Ecto neural progenitor cell (in vitro differentiated cells): Measurements from ENCODE around the gene GPC5.

Experiments used
- DNase-seq: peaks from one replicate; pipeline ENCODE4 v3.0.0-alpha.2; 2018; ENCODE audit warnings: low spot score

Gene GPC5

GRCh38 chr13:91593456-91593855, 195.0 kb downstream of the GPC5 start:
- no peak for DNase-seq

DNA sequence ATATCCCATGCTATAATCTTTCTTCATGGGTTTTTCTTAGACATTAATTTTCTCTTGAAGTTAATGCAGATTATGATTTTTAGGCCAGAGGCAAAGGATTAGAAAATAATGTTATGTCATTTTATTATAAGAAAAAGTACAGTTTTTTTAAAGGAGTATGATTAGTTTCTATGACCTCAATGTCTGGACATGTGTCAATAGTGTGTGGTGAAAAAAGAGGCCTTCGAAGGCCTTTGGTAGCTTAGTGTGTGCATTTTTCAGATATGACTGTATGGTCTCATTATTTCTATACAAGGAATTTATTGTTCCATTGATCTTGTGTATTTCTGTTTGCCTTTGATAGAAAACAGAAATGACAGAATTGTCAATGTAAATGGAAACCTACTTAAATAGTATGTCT, 195.6 kb downstream of the GPC5 start:
- DNase-seq: no peak

GRCh38 chr13:91595677-91596076, 197.3 kb downstream of the GPC5 start:
- DNase-seq: no peak

- DNase-seq: no peak
Measured at GRCh38 chr13:91596842-91597241, 198.4 kb downstream of the GPC5 start.

DNA sequence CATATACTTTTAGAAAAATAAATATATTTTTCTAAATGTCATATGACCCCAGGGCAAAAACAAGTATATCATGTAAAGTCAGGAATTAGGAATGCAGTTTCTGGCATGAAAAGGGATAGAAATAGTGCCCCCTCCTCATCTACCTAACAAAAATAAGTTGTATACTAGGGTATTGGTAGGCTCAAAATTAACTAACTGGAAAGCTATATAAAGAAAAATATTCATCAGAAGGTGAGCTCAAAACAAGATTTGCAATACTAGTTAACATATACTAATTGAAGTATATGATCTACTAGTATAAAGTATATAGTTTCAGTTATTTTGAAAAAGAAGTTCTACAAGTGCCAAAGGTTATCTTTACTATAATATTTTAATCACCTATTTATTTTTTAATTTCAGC, 200.2 kb downstream of the GPC5 start:
- DNase-seq: no peak

GRCh38 chr13:91601273-91601672, 202.9 kb downstream of the GPC5 start:
- DNase-seq: no peak

- no peak for DNase-seq
Measured at GRCh38 chr13:91601807-91602206, 203.4 kb downstream of the GPC5 start.

DNA sequence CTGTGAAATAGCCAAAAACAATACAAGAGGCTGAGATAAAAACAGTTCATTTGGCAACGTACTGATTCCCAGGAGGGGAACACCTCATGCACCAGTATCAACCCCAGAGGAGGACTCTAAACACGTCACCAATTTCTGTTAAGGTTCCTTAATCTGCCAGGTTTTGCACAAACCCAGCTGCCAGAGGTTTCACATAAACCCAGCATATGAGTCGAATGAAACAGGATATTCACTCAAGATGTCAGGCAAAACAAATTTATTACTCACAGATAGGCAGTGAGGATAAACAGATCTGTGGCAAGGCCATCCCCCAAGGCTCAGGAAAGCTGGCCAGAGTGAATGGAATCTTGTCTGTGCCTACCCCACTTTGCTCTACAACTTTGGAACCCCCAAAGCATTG, 210.9 kb downstream of the GPC5 start:
- DNase-seq: no peak

DNA sequence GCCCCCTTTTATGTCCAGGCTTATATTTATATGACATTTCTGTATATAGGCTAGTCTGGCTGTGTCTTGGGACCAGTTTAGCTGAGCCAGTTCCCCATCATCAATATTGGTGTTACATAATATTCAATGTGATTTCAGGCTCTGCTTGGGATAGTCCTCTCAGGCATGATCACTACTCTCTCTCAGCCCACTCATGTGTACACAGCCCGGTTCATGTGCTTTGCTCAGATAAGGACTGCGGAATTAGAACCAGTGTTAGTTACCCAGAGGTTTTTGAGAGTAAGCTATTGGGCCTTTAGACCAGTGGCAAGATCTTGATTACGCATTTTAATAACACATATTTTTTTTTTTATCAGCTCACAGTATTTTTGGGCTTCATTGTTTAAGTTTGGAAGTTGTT, 219.9 kb downstream of the GPC5 start:
- DNase-seq: no peak

DNA sequence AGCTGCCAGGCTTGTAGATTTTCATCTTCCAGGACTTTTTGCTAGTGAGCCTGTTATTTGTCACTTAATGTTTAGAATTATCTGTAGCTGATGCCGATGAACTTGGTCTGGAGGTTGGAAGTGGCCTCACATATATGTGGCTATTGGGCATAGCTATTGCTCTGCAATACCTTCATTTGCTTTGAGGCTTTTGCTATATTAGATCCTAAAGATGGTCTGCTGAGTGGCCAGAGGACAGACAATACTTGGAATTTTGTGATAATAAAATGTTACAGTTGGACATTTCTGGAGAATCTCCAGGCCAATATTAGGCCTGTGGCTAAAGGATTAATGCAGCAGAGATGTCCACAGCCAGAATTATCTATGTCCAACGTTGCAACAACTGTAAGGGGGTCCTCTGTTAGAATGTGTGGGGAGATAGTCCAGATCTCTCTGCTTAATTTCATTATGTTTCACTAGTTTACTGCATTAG, 222.3 kb downstream of the GPC5 start:
- DNase-seq: no peak

DNA sequence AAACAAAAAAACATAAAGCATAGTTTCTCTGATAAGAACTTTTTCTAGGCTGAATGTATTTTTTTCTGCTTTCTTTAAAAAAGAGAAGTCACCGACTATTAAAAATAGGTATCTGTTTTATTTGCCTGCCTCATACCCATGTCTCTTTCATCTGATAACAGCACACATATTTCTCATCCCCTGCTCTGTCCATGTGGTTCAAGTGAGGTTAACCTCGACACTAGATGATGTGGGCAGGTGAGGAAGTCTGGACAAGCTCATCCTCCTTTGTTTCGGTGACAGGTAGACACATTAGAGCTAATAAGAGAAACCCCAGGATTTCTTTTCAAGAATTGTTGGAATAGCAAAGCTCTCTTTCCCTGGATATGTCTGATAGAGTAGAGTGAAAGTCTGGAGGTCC, 222.7 kb downstream of the GPC5 start:
- no peak for DNase-seq

DNA sequence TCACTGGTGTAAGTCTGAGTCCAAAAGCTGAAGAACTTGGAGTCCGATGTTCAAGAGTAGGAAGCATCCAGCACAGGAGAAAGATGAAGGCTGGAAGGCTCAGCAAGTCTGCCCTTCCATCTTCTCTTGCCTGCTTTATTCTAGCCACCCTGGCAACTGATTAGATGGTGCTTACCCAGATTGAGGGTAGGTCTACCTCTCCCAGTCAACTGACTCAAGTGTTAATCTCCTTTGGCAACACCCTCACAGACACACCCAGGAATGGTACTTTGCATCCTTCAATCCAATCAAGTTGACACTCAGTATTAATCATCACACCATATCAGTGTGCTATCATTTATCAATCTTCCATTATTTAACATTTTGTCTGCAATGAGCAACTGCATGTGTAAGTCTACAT, 223.5 kb downstream of the GPC5 start:
- DNase-seq: no peak

- DNase-seq: no peak
Measured at GRCh38 chr13:91622778-91623550, 224.5 kb downstream of the GPC5 start.

- DNase-seq: no peak
Measured at GRCh38 chr13:91627952-91628739, 229.7 kb downstream of the GPC5 start.

GRCh38 chr13:91630946-91631345, 232.5 kb downstream of the GPC5 start:
- DNase-seq: no peak

DNA sequence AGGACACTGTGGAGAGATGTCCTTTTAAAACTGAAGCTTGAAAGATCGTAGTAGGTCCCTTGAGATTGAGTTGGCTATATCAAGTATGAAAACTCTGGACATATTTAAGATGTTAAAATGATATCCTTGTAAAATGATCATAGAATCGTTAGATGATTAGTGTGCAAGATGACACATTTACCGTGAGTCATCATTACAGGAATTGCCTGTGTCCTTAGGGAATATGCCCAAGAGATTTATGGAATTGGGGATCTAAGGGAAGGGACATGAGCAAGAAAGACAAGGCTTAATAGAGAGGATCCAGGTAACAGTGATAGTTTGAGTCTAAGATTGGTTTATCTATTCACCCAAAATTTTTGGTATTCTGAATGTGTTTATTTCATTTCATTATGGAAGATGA, 233.7 kb downstream of the GPC5 start:
- DNase-seq: no peak

DNA sequence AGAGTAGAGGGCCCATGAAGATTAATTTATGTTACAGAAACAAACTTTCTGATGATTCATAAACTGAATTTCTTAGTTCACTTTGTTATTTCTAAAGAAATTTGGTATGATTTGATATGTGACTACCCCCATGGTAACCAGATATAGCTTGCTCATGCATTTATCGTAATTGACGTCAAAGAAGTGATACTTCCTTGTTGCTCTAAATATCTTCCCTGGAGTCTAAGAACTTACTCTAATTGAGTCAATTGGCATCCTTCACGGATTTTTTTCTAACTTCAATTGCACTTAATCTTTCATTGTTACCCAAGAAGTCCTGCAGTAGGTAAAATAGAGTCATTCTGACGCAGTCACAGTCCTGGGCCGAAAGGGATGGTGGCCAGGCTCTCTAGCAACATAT, 240.9 kb downstream of the GPC5 start:
- no peak for DNase-seq

GRCh38 chr13:91643394-91643793, 245.0 kb downstream of the GPC5 start:
- DNase-seq: no peak

GRCh38 chr13:91644806-91645205, 246.4 kb downstream of the GPC5 start:
- DNase-seq: no peak

- peak; percentile 55 for DNase-seq
Measured at GRCh38 chr13:91647361-91647990, 249.1 kb downstream of the GPC5 start.

DNA sequence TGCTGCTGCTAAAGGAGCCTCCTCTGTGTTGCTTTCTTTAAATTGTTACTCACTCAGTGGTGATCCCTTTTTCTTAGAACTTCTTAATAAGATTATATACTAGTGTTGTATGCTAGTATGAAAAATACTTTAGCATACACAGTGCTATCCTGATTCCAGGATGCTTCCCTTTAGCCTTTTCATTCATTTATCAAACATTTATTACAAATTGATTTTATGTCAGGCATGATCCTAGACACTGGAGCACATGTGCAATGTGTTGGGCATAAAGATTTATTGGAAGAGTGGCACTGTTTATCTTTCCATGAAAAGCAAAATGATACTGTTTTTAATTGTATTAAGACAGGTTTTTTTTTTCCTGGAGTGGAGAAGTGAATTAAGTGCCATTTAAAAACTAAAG, 249.6 kb downstream of the GPC5 start:
- no peak for DNase-seq

DNA sequence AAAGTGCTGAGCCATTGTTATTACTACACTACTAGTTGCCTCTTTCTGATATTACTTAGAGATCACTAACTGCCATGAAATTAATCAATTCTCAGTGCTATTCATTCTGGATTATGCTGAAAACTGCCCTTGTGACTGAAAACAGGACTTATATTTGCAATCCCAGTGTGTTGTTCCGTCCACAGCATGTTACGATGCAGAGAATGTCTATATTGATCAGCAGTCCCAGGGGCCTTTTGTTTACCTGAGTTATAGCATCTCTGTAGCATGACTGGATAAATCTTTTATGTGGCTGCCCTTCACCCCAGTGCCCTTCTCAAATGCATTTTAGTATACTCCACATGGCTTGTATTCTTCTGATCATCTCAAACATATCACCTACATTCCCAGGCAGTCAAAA, 251.0 kb downstream of the GPC5 start:
- no peak for DNase-seq
